Activated T-cell treated with anti-CD3 and anti-CD28 coated beads for 4 hours (primary cell): ENCODE data around the gene KRTAP13-3.

Experiments used
- DNase-seq: peaks from one replicate; pipeline ENCODE4 v3.0.0-alpha.2; 2020

KRTAP13-3 gene

GRCh38 chr21:30425826-30426225 lies at the start of gene KRTAP13-3:
TSS of gene KRTAP13-3 (minus strand) at chr21:30425926. CDS start at chr21:30425912, 14 bp downstream.
- DNase-seq = no peak

- no peak for DNase-seq
These were observed 43.4 kb upstream of the KRTAP13-3 start for GRCh38 chr21:30468900-30469714.

GRCh38 chr21:30463713-30464112 lies 38.0 kb upstream of the KRTAP13-3 start:
- DNase-seq = no peak

GRCh38 chr21:30448514-30448913 lies 22.8 kb upstream of the KRTAP13-3 start:
- no peak for DNase-seq

GRCh38 chr21:30447056-30447455 lies 21.3 kb upstream of the KRTAP13-3 start:
- DNase-seq = no peak

- no peak for DNase-seq
These were observed 18.5 kb upstream of the KRTAP13-3 start for GRCh38 chr21:30444204-30444603.

- DNase-seq = no peak
These were observed 17.5 kb upstream of the KRTAP13-3 start for GRCh38 chr21:30443226-30443625.

- no peak for DNase-seq
These were observed 14.2 kb upstream of the KRTAP13-3 start, which contains the start of gene KRTAP15-1 for GRCh38 chr21:30439975-30440374. TSS of gene KRTAP15-1 (plus strand) at chr21:30440275. CDS start at chr21:30440328, 53 bp downstream.

- no peak for DNase-seq
These were observed 11.4 kb upstream of the KRTAP13-3 start for GRCh38 chr21:30437010-30437565.

- DNase-seq = no peak
These were observed 8.4 kb upstream of the KRTAP13-3 start for GRCh38 chr21:30434033-30434631.

- DNase-seq = no peak
These were observed 4.5 kb upstream of the KRTAP13-3 start, which contains the start of gene KRTAP13-4 for GRCh38 chr21:30430170-30430655. TSS of gene KRTAP13-4 (plus strand) at chr21:30430220. CDS start at chr21:30430276, 56 bp downstream.

GRCh38 chr21:30426731-30427130 lies 1.0 kb upstream of the KRTAP13-3 start:
- DNase-seq = no peak

GRCh38 chr21:30415993-30416392 lies 9.7 kb downstream of the KRTAP13-3 start:
- no peak for DNase-seq

- DNase-seq = no peak
These were observed 16.8 kb downstream of the KRTAP13-3 start for GRCh38 chr21:30408782-30409494.

- DNase-seq = no peak
These were observed 30.0 kb downstream of the KRTAP13-3 start, which contains the start of gene KRTAP13-1 for GRCh38 chr21:30395731-30396130. TSS of gene KRTAP13-1 (plus strand) at chr21:30396031. CDS start at chr21:30396087, 56 bp downstream.

- DNase-seq = no peak
These were observed 34.2 kb downstream of the KRTAP13-3 start for GRCh38 chr21:30391492-30392025.

- no peak for DNase-seq
These were observed 43.5 kb downstream of the KRTAP13-3 start for GRCh38 chr21:30382201-30382600.
